ENCODE data around the gene TMEM8B. TPM values are rescaled to one million over a fixed set of nuclear protein-coding genes. Genes with fewer than 3 reads are reported as not detected.

TMEM8B gene, protein sequence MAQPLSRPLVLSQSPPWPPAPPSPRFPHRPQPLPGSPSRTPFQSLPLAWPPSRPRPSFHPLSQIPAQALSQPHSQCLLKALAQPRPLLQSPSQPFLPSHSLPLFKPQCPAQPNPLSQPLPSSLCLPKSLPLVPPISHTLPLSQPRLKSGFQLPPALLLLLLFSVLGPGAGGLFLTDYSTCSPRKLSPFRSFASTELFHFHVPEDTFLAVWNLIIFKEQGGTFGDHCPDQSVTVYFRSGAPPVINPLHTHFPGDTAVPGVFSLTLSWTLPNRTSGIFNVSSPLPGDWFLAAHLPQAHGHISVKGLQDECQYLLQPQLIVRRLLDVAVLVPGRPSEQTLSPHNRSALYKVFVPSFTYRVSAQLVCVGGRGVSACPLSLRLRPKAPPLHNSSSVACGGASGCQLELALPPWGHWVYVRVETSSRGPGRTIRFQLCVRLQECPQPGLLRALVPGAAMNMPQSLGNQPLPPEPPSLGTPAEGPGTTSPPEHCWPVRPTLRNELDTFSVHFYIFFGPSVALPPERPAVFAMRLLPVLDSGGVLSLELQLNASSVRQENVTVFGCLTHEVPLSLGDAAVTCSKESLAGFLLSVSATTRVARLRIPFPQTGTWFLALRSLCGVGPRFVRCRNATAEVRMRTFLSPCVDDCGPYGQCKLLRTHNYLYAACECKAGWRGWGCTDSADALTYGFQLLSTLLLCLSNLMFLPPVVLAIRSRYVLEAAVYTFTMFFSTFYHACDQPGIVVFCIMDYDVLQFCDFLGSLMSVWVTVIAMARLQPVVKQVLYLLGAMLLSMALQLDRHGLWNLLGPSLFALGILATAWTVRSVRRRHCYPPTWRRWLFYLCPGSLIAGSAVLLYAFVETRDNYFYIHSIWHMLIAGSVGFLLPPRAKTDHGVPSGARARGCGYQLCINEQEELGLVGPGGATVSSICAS
- 0.09 and 1.1 TPM in 2 replicates for total RNA-seq

GRCh38 chr9:35829084-35829763, at the start of gene TMEM8B:
TSS of gene TMEM8B (plus strand) at chr9:35829228. CDS start at chr9:35829448, 220 bp downstream.

DNA sequence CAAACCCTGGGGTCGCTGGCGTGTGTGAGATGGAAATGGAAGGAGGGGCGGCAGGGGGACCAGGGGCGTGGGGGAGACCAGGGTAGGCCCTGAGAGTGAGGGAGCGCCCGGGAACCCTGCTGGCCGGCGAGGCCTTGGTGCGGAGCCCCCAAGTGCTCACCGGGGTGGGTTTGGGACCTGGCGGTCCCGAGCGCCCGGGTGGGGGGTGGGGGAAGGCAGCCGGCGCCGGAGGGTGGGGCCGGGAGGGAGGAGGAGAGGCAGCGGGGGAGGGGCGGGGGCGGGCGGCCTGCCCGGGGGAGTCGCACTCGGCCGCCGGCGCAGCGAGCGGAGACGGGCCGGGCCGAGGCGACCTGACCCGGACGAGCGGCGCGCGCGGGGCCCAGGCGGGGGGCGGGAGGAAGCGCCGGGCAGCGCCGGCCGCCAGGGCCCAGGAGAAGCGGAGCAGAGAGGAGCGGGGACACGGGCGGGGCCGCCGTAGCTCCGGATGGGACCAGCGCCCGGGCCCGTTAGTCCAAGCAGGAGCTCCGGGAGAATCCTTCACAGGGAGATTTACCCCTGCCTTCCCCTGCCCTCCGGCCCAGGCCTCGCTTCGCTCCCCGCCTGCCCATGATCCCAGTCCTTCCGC, 37.6 kb upstream of the TMEM8B start, which contains the start of gene NPR2:
TSS of gene NPR2 (plus strand) at position 295 of the 625 bp plus-strand sequence. CDS start 818 bp downstream, outside the sequence.

GRCh38 chr9:35812025-35812602, 16.9 kb upstream of the TMEM8B start, which contains the start of gene SPAG8:
TSS of gene SPAG8 (minus strand) at chr9:35812262. CDS start at chr9:35812147, 115 bp downstream.

DNA sequence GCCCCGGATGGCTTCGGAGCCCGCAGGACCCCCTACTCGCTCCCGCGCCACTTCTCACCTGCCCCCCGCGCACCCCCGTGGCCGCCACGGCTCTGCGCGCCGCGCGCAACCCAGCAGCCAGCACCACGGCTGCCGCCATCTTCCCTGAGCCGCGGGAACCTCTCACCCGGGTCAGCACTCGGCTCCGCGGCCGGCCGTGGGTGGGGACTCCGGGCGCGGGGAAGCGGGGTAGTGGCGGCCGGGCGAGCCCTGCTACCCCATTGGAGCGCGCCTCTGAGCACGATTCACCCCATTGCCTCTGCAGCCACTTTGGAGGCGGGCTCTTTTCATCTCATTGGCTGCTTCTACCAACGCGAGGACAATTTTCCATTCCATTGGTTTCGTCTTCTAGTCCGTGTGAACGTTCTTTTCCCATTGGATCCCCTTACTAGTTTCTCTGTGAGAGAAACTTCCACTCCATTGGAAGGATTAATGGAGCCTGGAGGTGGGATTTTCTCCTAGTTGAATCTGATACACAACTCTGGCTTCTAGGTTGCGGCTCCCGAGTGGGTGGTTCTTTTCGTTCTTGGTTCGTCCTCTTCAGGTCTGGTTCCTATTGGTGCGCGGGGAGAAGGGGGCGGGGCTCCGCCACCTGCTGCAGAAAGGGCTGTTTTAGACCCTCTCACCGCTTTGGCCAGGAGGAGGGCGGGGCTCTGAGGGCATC, 14.0 kb upstream of the TMEM8B start, which contains the start of gene HINT2:
TSS of gene HINT2 (minus strand) at position 202 of the 703 bp plus-strand sequence. CDS start at position 139, 63 bp downstream.

GRCh38 chr9:35828716-35829083, 328 bp upstream of the TMEM8B start, which contains the start of gene FAM221B:
TSS of gene FAM221B (minus strand) at chr9:35828732. CDS start at chr9:35826161, 2,571 bp downstream.

GRCh38 chr9:35870351-35870923, 41.4 kb downstream of the TMEM8B start, which contains the start of gene OR13J1:
TSS of gene OR13J1 (minus strand) at chr9:35870401. CDS start at chr9:35870401, 0 bp downstream.

GRCh38 chr9:35905912-35906679, 77.1 kb downstream of the TMEM8B start, which contains the start of gene HRCT1:
TSS of gene HRCT1 (plus strand) at chr9:35906202. CDS start at chr9:35906288, 86 bp downstream.

GRCh38 chr9:35909274-35909673, 80.2 kb downstream of the TMEM8B start, which contains the start of gene SPAAR:
TSS of gene SPAAR (plus strand) at chr9:35909490. CDS start at chr9:35910464, 974 bp downstream.

Other genes starting within 250 kb of the TMEM8B start
- gene TESK1, start 224.0 kb upstream of the TMEM8B start, total RNA-seq: 4.0 and 8.4 TPM in 2 replicates
- gene CD72, start 210.8 kb upstream of the TMEM8B start, total RNA-seq: not detected in 2 replicates
- gene SIT1, start 178.3 kb upstream of the TMEM8B start, total RNA-seq: not detected in 2 replicates
- gene RMRP, start 171.2 kb upstream of the TMEM8B start, total RNA-seq: 34,663 and 71,197 TPM in 2 replicates
- 8.9 and 13.7 TPM in 2 replicates for gene CCDC107, start 170.9 kb upstream of the TMEM8B start, total RNA-seq
- 0.38 and 0.81 TPM in 2 replicates for gene ARHGEF39, start 164.0 kb upstream of the TMEM8B start, total RNA-seq
- gene CA9, start 155.3 kb upstream of the TMEM8B start, total RNA-seq: 0.19 TPM in 1 of 2 replicates, not detected in the other
- 316 and 644 TPM in 2 replicates for gene TPM2, start 139.3 kb upstream of the TMEM8B start, total RNA-seq
- gene TLN1, start 97.0 kb upstream of the TMEM8B start, total RNA-seq: 315 and 441 TPM in 2 replicates
- 51.5 and 52.2 TPM in 2 replicates for gene CREB3, start 96.6 kb upstream of the TMEM8B start, total RNA-seq
- gene GBA2, start 80.0 kb upstream of the TMEM8B start, total RNA-seq: 63.2 and 65.8 TPM in 2 replicates
- gene RGP1, start 79.9 kb upstream of the TMEM8B start, total RNA-seq: 8.5 and 10.8 TPM in 2 replicates
- gene MSMP, start 75.0 kb upstream of the TMEM8B start, total RNA-seq: 6.5 and 13.3 TPM in 2 replicates
- gene NPR2, start 37.6 kb upstream of the TMEM8B start, total RNA-seq: 6.2 and 14.1 TPM in 2 replicates
- gene SPAG8, start 17.0 kb upstream of the TMEM8B start, total RNA-seq: 0.19 and 0.27 TPM in 2 replicates
- gene HINT2, start 14.2 kb upstream of the TMEM8B start, total RNA-seq: 18.4 and 21.7 TPM in 2 replicates
- gene FAM221B, start 496 bp upstream of the TMEM8B start, total RNA-seq: not detected in 2 replicates
- gene OR13J1, start 41.2 kb downstream of the TMEM8B start, total RNA-seq: not detected in 2 replicates
- 0.56 and 3.7 TPM in 2 replicates for gene HRCT1, start 77.0 kb downstream of the TMEM8B start, total RNA-seq
- 10.4 and 12.7 TPM in 2 replicates for gene SPAAR, start 80.3 kb downstream of the TMEM8B start, total RNA-seq
- gene OR2S2, start 128.9 kb downstream of the TMEM8B start, total RNA-seq: not detected in 2 replicates
- 10.1 and 24.8 TPM in 2 replicates for gene RECK, start 207.7 kb downstream of the TMEM8B start, total RNA-seq

Data from endothelial cell of coronary artery (primary cell).